WERI-Rb-1 (cell line): Measurements from ENCODE around the gene TBC1D16.
A peak's percentile ranks its signal among the peaks of the same experiment; 100 is the strongest.

ENCODE experiments used
- DNase-seq: peaks from one replicate; pipeline ENCODE4 v3.0.0-alpha.2; 2020
- H3K27ac ChIP-seq: fragments of 250-450 bp; sonication (Bioruptor Pico); 2 replicates; pipeline ENCODE4 v1.5.1; 2020; ENCODE audit warnings: mild to moderate bottlenecking, moderate library complexity
- H3K27me3 ChIP-seq: fragments of 250-450 bp; sonication (Bioruptor Pico); 2 replicates; pipeline ENCODE4 v1.5.1; 2021; ENCODE audit warnings: mild to moderate bottlenecking, low read depth, moderate library complexity; ENCODE audit not compliant: insufficient read depth, severe bottlenecking
- H3K36me3 ChIP-seq: fragments of 250-450 bp; sonication (Bioruptor Pico); 2 replicates; pipeline ENCODE4 v1.5.1; 2020; ENCODE audit warnings: mild to moderate bottlenecking, moderate library complexity
- H3K4me3 ChIP-seq: 2 replicates; pipeline ENCODE4 v1.5.1; 2011; ENCODE audit warnings: low read depth, mild to moderate bottlenecking, control low read depth, low read length
- H3K9me3 ChIP-seq: fragments of 250-450 bp; sonication (Bioruptor Pico); 2 replicates; pipeline ENCODE4 v1.5.1; 2021; ENCODE audit warnings: mild to moderate bottlenecking, moderate library complexity; ENCODE audit not compliant: severe bottlenecking
- CTCF ChIP-seq: IDR thresholded peaks from 2 replicates; pipeline ENCODE4 v1.5.1; 2011; ENCODE audit warnings: low read depth, mild to moderate bottlenecking, control low read depth, inconsistent platforms, low read length

Gene TBC1D16

GRCh38 chr17:79930877-79931816 is 104.5 kb downstream of the TBC1D16 start:
- no peak for TF ChIP-seq CTCF

GRCh38 chr17:79930062-79930876 is 105.4 kb downstream of the TBC1D16 start:
- H3K27ac ChIP-seq = peak overlapping the region; percentile 58
- DNase-seq = peak; percentile 69
- H3K9me3 ChIP-seq = no peaks in the 10 kb centered on the region
- no peaks in the 10 kb centered on the region for H3K27me3 ChIP-seq
- 0 out of 2 replicates have a peak, but pooled peaks have one; percentile 18 for TF ChIP-seq CTCF
- peak overlapping the region; percentile 53 for H3K4me3 ChIP-seq
- H3K36me3 ChIP-seq = no peaks in the 10 kb centered on the region

More at GRCh38 chr17:79930877-79931816, 104.5 kb downstream of the TBC1D16 start:
- Histone ChIP-seq H3K9me3 (no peaks in the 10 kb centered on the region), H3K27ac (no peak overlapping the region), H3K36me3 (no peaks in the 10 kb centered on the region), H3K4me3 (peak overlapping the region; percentile 53), H3K27me3 (no peaks in the 10 kb centered on the region)
- no peak for DNase-seq

- DNase-seq = no peak
- TF ChIP-seq CTCF = no peak
- Histone ChIP-seq H3K27me3 (no peaks in the 10 kb centered on the region), H3K36me3 (no peaks in the 10 kb centered on the region), H3K27ac (peak overlapping the region; percentile 58), H3K4me3 (peak overlapping the region; percentile 53), H3K9me3 (no peaks in the 10 kb centered on the region)
Observed at GRCh38 chr17:79929257-79930061, 106.2 kb downstream of the TBC1D16 start.

GRCh38 chr17:79928502-79929256 is 107.0 kb downstream of the TBC1D16 start:
- H3K27me3 ChIP-seq = no peaks in the 10 kb centered on the region
- TF ChIP-seq CTCF = no peak
- DNase-seq = no peak
- H3K9me3 ChIP-seq = no peaks in the 10 kb centered on the region
- H3K4me3 ChIP-seq = no peak overlapping the region
- H3K36me3 ChIP-seq = no peaks in the 10 kb centered on the region
- H3K27ac ChIP-seq = no peak overlapping the region
